ENCODE measurements around the gene ARHGAP33. TPM values are rescaled to one million over a fixed set of nuclear protein-coding genes. Genes with fewer than 3 reads are reported as not detected.

The ARHGAP33 gene
- total RNA-seq, 3 donors from 2014 or later = 5.5 to 6.9 (median 6.2) TPM

GRCh38 chr19:35805526-35806102 is 30.2 kb downstream of the ARHGAP33 start:
- H3K9me3 Mint-ChIP-seq = no peaks in the 10 kb centered on the region

DNA sequence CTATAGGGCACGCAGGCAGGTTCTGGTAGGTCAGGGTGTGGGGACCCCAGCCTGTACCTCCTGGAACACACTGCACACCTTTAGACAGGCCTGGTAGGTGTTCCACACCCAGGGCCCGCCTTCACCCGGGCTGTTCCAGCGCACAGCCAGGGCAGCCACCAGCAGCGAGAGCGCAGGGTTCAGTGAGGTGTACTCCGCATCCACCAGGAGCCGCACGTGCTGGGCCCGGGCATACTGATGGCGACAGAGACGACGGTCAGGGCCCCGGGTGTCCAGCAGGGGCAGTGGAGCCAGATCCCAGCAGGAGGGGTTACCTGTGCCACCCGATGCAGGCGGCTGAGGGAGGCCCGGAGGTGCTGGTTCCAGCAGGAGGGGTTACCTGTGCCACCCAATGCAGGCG is 31.2 kb downstream of the ARHGAP33 start:
- Mint-ChIP-seq H3K36me3 (ENCODE audit: insufficient read depth) (no peaks in the 10 kb centered on the region), H3K4me1 (ENCODE audit: low read depth) (peaks cover 6% of the 10 kb centered on the region), H3K4me3 (no peak overlapping the region), H3K9me3 (no peaks in the 10 kb centered on the region), H3K27me3 (ENCODE audit: low read depth) (peaks cover 5% of the 10 kb centered on the region)
- DNase-seq (no peak), ATAC-seq (no peak)

More at GRCh38 chr19:35805526-35806102, 30.2 kb downstream of the ARHGAP33 start:
- peaks cover 2% of the 10 kb centered on the region for H3K27me3 Mint-ChIP-seq (ENCODE audit: low read depth)
- no peak for DNase-seq
- no peak overlapping the region for H3K4me3 Mint-ChIP-seq
- ATAC-seq = no peak
- H3K4me1 Mint-ChIP-seq (ENCODE audit: low read depth) = peaks cover 6% of the 10 kb centered on the region
- H3K36me3 Mint-ChIP-seq (ENCODE audit: insufficient read depth) = no peaks in the 10 kb centered on the region

DNA sequence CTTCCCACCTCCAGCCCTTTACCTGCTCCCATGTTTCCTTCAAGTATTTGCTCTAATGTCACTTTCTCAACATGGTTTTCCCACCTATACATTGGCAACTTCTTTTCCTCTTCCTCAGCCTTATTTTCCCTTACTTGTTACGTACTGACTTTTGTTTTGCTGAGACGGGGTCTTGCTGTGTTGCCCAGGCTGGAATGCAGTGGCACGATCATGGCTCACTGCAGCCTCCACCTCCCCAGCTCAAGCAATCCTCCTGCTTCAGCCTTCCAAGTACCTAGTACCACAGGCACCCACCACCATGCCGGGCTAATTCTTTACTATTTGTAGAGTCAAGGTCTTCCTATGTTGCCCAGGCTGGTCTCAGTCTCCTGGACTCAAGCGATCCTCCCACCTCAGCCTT is 32.3 kb downstream of the ARHGAP33 start:
- Mint-ChIP-seq H3K4me3 (no peak overlapping the region), H3K27me3 (ENCODE audit: low read depth) (peaks cover 6% of the 10 kb centered on the region), H3K4me1 (ENCODE audit: low read depth) (peaks cover 6% of the 10 kb centered on the region), H3K9me3 (no peaks in the 10 kb centered on the region), H3K36me3 (ENCODE audit: insufficient read depth) (no peaks in the 10 kb centered on the region)
- ATAC-seq (no peak), DNase-seq (no peak)

DNA sequence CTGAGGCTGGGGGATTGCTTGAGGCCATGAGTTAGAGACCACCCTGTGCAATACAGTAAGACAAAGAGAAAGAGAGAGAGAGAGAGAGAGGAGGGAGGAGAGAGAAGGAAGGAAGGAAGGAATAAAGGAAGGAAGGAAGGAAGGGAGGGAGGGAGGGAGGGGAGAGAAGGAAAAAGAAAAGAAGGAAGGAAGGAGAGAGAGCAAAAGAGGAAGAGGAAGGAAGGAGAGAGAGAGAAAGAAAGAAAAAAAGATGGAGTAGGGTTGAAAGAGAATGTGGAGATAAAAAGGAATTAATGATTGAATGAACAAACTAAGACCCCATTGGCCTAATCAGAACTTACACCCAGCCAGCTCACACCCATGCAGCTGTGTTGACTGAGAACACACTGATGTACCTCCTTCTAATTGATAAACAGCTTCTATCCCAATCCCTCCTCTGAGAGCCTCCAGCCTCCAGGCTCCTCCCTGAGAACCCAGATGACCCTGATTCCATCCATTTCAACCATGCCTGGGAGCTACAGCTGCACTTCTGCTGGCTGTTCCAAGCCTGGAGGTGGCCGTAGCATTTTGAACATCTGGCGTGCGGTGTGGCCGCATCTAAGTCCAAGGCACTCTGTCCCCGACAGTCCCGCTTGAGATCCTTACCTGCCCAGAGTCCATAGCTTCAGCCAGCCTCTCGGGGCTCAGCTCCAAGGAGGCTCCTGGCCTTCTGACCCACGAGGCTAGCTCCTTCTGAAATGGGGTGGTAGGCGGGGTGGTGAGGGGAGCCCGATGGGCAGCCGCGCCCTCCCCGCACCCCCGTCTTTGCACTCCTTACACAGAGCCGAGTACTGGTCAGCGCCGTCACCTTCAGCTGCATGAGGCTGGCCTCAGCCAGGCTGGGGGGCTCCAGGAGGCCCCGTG is 36.2 kb downstream of the ARHGAP33 start:
- Mint-ChIP-seq H3K9me3 (no peaks in the 10 kb centered on the region), H3K4me3 (no peak overlapping the region), H3K27me3 (ENCODE audit: low read depth) (peaks cover 13% of the 10 kb centered on the region), H3K4me1 (ENCODE audit: low read depth) (no peaks in the 10 kb centered on the region), H3K36me3 (ENCODE audit: insufficient read depth) (no peaks in the 10 kb centered on the region)
- no peak for DNase-seq
- no peak for ATAC-seq

GRCh38 chr19:35812220-35813042 is 37.1 kb downstream of the ARHGAP33 start, which contains the start of gene PRODH2:
Gene PRODH2 (minus strand): TSS chr19:35812845. CDS start chr19:35812805, 40 bp downstream.
- Mint-ChIP-seq H3K4me3 (no peak within 1 kb of the TSS), H3K36me3 (ENCODE audit: insufficient read depth) (no peaks in the 10 kb centered on the region), H3K9me3 (no peaks in the 10 kb centered on the region), H3K27me3 (ENCODE audit: low read depth) (peaks cover 14% of the 10 kb centered on the region), H3K4me1 (ENCODE audit: low read depth) (no peaks in the 10 kb centered on the region)
- DNase-seq = no peak
- ATAC-seq = no peak

GRCh38 chr19:35813043-35813890 is 37.9 kb downstream of the ARHGAP33 start:
- no peak for ATAC-seq
- Mint-ChIP-seq H3K4me1 (ENCODE audit: low read depth) (no peaks in the 10 kb centered on the region), H3K27me3 (ENCODE audit: low read depth) (peaks cover 16% of the 10 kb centered on the region), H3K9me3 (no peaks in the 10 kb centered on the region), H3K4me3 (no peak overlapping the region), H3K36me3 (ENCODE audit: insufficient read depth) (no peaks in the 10 kb centered on the region)
- no peak for DNase-seq

- H3K36me3 Mint-ChIP-seq (ENCODE audit: insufficient read depth) = no peaks in the 10 kb centered on the region
- no peak overlapping the region for H3K4me3 Mint-ChIP-seq
- peaks cover 18% of the 10 kb centered on the region for H3K27me3 Mint-ChIP-seq (ENCODE audit: low read depth)
- DNase-seq (no peak), ATAC-seq (no peak)
- no peaks in the 10 kb centered on the region for H3K9me3 Mint-ChIP-seq
- peaks cover 2% of the 10 kb centered on the region for H3K4me1 Mint-ChIP-seq (ENCODE audit: low read depth)
These were observed 40.9 kb downstream of the ARHGAP33 start for GRCh38 chr19:35816262-35816661.

DNA sequence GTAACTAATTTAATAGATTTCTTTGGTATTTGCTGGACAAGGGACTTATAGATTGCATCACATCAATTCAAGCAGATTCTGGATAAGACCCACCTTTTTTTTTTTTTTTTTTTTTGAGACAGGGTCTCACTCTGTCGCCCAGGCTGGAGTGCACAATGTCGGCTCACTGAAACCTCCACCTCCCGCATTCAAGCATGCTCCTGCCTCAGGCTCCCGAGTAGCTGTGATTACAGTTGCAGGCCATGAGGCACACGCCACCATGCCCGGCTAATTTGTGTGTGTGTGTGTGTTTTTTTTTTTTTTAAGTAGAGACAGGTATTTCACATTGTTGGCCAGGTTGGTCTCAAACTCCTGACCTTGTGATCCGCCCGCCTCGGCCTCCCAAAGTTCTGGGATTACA is 41.5 kb downstream of the ARHGAP33 start:
- H3K4me3 Mint-ChIP-seq = no peak overlapping the region

DNA sequence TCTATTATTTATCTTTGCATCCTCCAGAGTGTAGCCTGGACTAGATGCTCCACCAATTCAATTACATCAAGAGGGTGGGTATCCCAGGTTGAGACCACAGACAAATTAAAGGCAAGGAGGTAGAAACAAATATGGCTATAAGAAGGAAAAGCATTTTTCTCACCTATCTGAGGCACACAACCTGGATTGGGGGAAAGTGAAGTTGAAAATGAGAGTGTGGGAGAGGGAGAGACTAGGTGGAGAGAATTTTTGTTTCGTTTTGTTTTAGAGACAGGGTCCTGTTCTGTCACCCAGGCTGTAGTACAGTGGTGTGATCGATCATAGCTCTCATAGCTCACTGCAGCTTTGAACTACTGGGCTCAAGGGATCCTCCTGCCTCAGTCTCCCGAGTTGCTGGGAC is 43.1 kb downstream of the ARHGAP33 start:
- H3K4me3 Mint-ChIP-seq = no peak overlapping the region

More for the DNA sequence above, 41.5 kb downstream of the ARHGAP33 start:
- no peak for ATAC-seq
- no peaks in the 10 kb centered on the region for H3K36me3 Mint-ChIP-seq (ENCODE audit: insufficient read depth)
- DNase-seq = no peak
- no peaks in the 10 kb centered on the region for H3K9me3 Mint-ChIP-seq
- H3K27me3 Mint-ChIP-seq (ENCODE audit: low read depth) = peaks cover 18% of the 10 kb centered on the region
- H3K4me1 Mint-ChIP-seq (ENCODE audit: low read depth) = peaks cover 2% of the 10 kb centered on the region

DNA sequence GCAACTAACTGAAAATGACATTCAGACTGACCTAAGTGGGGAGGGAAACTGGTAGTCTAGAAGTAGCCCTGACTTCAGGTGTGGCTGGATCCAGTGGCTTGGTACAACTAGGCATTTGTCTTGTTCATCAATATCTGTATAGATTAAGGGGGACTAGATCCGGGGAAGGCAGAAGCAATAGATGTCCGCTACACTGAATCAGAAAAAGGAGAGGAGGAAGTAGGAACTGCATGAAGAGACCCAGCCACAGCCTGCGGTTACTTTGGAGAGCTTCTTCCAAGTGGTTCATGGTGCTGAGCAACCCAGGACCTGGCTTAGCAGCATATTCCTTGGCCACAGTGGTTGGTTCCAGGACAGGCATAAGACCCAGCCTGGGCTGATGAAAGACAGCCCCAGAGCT is 47.2 kb downstream of the ARHGAP33 start:
- Mint-ChIP-seq H3K4me1 (ENCODE audit: low read depth) (peaks cover 2% of the 10 kb centered on the region), H3K9me3 (no peaks in the 10 kb centered on the region), H3K36me3 (ENCODE audit: insufficient read depth) (no peaks in the 10 kb centered on the region), H3K27me3 (ENCODE audit: low read depth) (peaks cover 31% of the 10 kb centered on the region), H3K4me3 (no peak overlapping the region)
- DNase-seq (no peak), ATAC-seq (no peak)

More for the DNA sequence above, 43.1 kb downstream of the ARHGAP33 start:
- Mint-ChIP-seq H3K27me3 (ENCODE audit: low read depth) (peaks cover 25% of the 10 kb centered on the region), H3K4me1 (ENCODE audit: low read depth) (peaks cover 2% of the 10 kb centered on the region), H3K9me3 (no peaks in the 10 kb centered on the region), H3K36me3 (ENCODE audit: insufficient read depth) (no peaks in the 10 kb centered on the region)
- ATAC-seq (no peak), DNase-seq (no peak)

DNA sequence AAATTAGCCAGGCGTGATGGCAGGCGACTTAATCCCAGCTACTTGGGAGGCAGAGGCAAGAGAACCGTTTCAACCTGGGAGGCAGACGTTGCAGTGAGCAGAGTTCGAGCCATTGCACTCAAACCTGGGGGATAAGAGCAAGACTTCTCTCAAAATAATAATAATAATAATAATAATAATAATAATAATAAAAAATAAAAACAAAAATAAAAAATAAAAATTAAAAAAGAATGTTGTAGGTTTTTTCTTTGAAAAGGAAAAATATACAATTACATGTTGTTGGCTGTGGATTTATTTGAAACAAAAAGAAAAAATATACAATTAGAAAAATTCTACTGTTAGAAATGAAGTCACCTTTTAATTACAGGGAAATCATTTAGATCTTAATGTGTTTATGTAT is 48.8 kb downstream of the ARHGAP33 start:
- DNase-seq = no peak
- Mint-ChIP-seq H3K36me3 (ENCODE audit: insufficient read depth) (no peaks in the 10 kb centered on the region), H3K9me3 (no peaks in the 10 kb centered on the region), H3K27me3 (ENCODE audit: low read depth) (peaks cover 33% of the 10 kb centered on the region), H3K4me3 (no peak overlapping the region), H3K4me1 (ENCODE audit: low read depth) (peaks cover 2% of the 10 kb centered on the region)
- no peak for ATAC-seq

DNA sequence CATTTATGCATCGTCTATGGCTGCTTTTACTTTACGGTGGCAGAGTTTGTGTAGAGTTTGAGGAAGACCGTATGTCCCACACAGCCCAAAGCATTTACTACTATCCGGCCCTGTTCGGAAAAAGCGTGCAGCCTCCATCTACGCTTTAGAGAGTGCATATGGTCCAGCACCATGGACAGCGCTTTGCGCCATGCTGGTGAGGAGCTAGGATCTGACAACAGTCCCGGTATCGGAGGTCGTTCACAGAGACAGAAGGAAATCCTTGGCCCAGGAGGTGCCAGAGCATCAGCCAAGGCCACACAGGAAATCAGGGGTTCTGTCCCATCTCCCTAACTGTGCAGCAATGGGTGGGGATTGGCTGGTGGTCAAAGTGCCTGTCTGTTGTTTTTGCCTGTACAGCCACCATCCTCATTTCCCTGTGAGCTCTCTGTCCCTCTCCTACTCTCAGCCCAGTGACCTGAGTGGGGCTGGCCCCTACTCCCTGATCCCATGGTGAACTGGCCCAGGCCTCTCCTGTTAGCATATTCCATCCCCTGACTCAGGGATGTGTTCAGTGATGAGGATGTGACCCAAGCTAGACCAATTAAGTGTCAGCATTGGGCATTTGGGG is 53.4 kb downstream of the ARHGAP33 start:
- Mint-ChIP-seq H3K27me3 (ENCODE audit: low read depth) (peaks cover 39% of the 10 kb centered on the region), H3K4me3 (no peak overlapping the region)
- ATAC-seq = peak in 1 of 2 donors; percentile 62

GRCh38 chr19:35830986-35831385 is 55.6 kb downstream of the ARHGAP33 start:
- H3K36me3 Mint-ChIP-seq (ENCODE audit: insufficient read depth) = no peaks in the 10 kb centered on the region
- no peak for DNase-seq
- peaks cover 42% of the 10 kb centered on the region for H3K27me3 Mint-ChIP-seq (ENCODE audit: low read depth)
- no peaks in the 10 kb centered on the region for H3K9me3 Mint-ChIP-seq
- ATAC-seq = no peak
- H3K4me1 Mint-ChIP-seq (ENCODE audit: low read depth) = no peaks in the 10 kb centered on the region
- H3K4me3 Mint-ChIP-seq = no peak overlapping the region

More for the DNA sequence above, 53.4 kb downstream of the ARHGAP33 start:
- DNase-seq = peak; percentile 44
- H3K9me3 Mint-ChIP-seq = no peaks in the 10 kb centered on the region
- H3K36me3 Mint-ChIP-seq (ENCODE audit: insufficient read depth) = no peaks in the 10 kb centered on the region
- H3K4me1 Mint-ChIP-seq (ENCODE audit: low read depth) = no peaks in the 10 kb centered on the region

Data from activated T-cell treated with anti-CD3 and anti-CD28 coated beads, Interleukin-2, amount 50 U/mL, for 4 hours (primary cell).